GM19043 (cell line): ENCODE data around the gene RHBDD3.
A peak's percentile ranks its signal among the peaks of the same experiment; 100 is the strongest.

Experiments
- ATAC-seq: cut with Tn5 transposase; IDR thresholded peaks from one replicate; pipeline ENCODE4 v1.9.1; 2021; ENCODE audit warnings: low read depth; ENCODE audit not compliant: unreplicated experiment

RHBDD3 gene

GRCh38 chr22:29270475-29271271 lies 2.9 kb upstream of the RHBDD3 start:
- no peak for ATAC-seq

GRCh38 chr22:29269731-29270474 lies 2.1 kb upstream of the RHBDD3 start:
- no peak for ATAC-seq

- ATAC-seq: no peak
Observed at GRCh38 chr22:29269230-29269604, 1.4 kb upstream of the RHBDD3 start.

- ATAC-seq: no peak
Observed at GRCh38 chr22:29268511-29269229, 889 bp upstream of the RHBDD3 start.

GRCh38 chr22:29267462-29267857 lies 321 bp downstream of the RHBDD3 start:
- peak; percentile 22 for ATAC-seq

GRCh38 chr22:29266564-29267461 lies 968 bp downstream of the RHBDD3 start:
- no peak for ATAC-seq

- no peak for ATAC-seq
Observed at GRCh38 chr22:29265929-29266328, 1.9 kb downstream of the RHBDD3 start.

GRCh38 chr22:29265305-29265704 lies 2.5 kb downstream of the RHBDD3 start:
- no peak for ATAC-seq

GRCh38 chr22:29263791-29264276 lies 3.9 kb downstream of the RHBDD3 start:
- ATAC-seq: no peak

GRCh38 chr22:29260601-29261315 lies 7.0 kb downstream of the RHBDD3 start:
- no peak for ATAC-seq

GRCh38 chr22:29260031-29260560 lies 7.7 kb downstream of the RHBDD3 start:
- ATAC-seq: no peak

- ATAC-seq: no peak
Observed at GRCh38 chr22:29259253-29259899, 8.4 kb downstream of the RHBDD3 start.

GRCh38 chr22:29258407-29259252 lies 9.2 kb downstream of the RHBDD3 start:
- no peak for ATAC-seq

GRCh38 chr22:29257751-29258181 lies 10.0 kb downstream of the RHBDD3 start:
- ATAC-seq: no peak

- ATAC-seq: no peak
Observed at GRCh38 chr22:29256606-29257325, 11.0 kb downstream of the RHBDD3 start.

- ATAC-seq: no peak
Observed at GRCh38 chr22:29255064-29255621, 12.6 kb downstream of the RHBDD3 start.

GRCh38 chr22:29254286-29254660 lies 13.5 kb downstream of the RHBDD3 start:
- no peak for ATAC-seq
